RKO (cell line): ENCODE data around the gene PLGLB2.
"Not testable (repeated sequence)": the region's sequence is repeated elsewhere in the genome, so short reads cannot be mapped to it uniquely, and the experiment has no call there.

ENCODE experiments used
- DNase-seq: peaks from one replicate; pipeline ENCODE4 v3.0.0-alpha.2; 2016; ENCODE audit warnings: low spot score

The PLGLB2 gene

DNA sequence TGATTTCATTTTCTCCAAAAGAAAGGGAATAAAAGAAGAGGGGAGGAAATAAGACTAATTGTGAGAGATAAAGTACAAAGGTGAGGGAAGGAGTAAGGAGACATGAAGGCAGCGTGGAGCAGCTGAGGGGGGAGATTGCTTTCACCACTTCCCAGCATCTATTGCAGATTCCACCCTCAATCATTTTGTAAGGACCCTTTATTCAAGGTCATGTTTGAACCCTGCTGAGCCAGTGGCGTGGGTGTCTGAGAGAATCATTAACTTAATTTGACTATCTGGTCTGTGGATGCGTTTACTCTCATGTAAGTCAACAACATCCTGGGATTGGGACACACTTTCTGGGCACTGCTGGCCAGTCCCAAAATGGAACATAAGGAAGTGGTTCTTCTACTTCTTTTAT, at the start of gene PLGLB2:
PLGLB2 (plus strand) TSS at position 297 of the 400 bp plus-strand sequence; CDS start at position 364, 67 bp downstream.
- DNase-seq, result not testable (repeated sequence)

DNA sequence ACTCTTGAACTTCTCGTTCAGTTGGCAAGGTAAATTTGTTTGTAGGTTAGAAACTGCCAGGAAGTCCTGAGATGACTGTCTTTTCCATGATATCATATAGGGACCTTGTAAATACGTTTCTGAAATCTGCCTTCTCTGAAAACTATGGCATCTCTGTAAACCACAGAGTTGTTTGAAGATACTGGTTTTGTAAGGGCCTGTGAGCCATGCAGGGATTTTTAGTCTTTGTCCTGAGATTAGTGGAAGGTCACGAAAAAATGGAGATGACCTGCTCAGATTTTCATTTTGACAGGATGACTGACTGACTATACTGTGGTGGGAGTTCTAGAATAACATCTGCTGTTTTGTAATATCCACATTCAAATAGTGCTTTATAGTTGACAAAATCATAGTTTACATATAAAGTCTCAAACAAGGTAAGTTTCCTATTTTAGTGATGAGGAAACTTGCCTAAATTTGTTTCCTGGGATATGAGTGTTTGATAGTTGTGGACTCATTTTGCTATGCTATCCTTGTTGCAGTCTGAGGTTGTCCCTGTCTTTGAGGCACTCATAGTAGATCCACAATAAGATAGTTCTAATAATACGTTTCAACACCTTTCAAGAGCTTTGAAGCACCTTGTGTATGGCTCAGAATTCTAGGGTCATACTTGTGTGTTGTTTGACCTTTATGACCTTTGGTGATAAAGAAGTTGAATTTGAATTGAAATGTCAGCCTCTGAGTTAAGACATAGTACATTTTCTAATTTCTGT, 43.1 kb upstream of the PLGLB2 start:
- not testable (repeated sequence) for DNase-seq

DNA sequence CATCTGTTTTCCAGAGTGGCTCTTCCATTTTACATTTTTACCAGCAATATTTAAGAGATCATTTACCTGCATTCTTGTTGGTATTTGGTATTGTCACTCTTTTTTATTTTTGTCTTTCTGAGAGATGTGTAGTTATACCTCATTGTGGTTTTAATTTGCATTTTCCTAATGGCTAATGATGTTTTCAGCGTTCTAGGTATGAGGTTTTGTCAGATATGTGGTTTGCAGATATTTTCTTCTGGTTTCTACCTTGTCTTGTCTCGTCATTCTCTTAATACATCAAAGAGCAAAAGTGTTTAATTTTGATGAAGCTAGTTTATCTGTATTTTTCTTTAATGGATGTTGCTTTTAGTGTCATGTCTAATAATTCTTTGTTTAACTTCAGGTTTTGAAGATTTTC, 39.5 kb upstream of the PLGLB2 start:
- DNase-seq, result not testable (repeated sequence)

DNA sequence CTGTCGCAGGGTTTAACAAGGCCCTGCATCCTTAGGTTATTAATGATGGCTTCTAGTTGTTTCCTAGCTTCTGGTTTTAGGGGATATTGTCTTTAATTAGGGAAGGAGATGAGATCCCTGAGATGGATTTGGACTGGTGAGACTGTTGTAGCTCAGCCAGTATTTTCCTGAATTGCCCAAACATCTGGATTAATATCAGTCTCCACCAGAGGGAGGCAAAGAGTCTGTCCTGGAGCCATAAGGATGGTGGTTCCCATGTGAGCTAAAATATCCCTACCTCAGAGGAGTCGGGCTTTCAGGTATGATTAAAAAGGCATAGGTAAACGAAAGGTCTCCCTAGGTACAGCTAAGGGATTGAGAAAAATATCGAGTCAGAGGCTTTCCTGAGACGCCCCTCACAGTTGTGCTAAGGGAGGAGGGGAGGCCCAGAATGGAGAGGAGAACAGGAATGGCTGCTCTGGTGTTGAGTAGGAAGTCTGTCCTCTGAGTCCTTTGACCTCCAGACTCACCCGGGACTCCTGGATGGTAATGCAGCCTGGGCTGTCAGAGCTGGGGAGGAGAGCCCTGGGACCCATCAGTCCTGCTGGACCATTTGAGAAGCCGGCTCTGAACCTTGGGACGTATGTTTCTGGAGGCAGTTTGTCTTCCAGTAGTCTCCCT, 19.8 kb upstream of the PLGLB2 start:
- DNase-seq, result not testable (repeated sequence)

DNA sequence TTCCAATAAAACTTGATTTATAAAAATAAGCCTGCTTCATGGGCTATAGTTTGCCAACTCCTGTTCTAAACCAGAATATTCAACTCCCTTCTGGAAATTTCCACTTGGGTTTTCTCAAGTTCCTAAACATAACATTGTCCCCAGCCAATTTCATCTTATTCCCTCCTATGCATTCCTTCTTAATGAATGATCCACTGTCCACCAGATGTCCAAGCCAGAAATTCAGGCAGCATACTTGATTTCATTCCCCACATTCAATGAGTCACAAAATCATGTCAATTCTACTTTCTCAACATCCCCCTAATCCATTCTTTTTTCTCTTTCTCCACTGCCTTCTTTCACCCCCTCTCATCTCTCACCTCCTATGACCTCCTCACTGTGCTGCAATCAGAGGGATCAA, 7.0 kb upstream of the PLGLB2 start:
- not testable (repeated sequence) for DNase-seq

DNA sequence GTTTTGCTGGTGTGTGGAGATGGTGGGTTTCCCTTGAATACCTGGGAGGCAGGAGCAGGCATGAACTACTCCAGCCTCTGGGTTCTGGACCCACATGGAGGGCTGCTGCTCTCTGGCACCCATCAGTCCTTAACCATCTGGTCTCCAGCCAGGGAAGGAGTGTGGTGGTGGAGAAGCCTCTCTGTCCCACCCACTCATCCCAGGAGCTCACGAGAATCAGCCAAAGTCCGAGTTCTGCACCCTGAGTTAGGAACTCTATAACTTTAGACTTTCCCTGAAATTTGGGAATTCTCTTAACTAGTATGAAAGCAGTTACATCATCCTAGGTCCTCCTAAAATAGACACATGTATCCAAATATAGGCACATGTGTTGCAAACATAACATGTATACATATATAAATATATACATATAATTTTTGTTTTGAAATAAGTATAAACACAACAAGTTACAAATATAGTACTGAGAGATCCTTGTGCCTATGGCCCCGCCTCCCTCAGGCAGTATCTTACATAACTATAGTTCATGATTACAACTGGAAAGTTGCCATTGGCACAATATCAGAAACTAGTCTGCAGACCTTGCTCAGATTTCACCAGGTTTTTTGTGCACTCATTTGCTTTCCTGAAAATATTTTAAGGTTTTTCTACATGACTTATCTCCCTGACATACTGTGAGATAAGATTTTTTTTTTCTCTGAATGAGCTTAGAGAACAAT, 5.3 kb upstream of the PLGLB2 start:
- not testable (repeated sequence) for DNase-seq

DNA sequence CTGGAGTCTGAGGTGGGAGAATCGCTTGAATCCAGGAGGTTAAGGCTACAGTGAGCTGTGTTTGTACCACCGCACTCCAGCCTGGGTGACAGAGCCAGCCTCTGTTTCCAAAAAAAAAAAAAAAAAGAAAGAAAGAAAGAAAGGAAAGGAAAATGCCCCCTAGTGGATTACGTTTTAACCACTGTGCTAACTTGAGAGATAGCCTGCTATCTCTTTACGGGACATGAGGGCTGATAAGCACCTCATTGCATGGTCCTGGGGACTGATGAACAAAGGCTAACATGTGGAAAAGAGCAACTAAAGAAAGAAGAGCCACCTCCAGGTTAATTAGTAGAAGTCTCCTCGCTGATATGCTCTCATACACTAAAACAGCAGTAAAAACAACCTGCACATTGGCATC, 4.2 kb upstream of the PLGLB2 start:
- not testable (repeated sequence) for DNase-seq

DNA sequence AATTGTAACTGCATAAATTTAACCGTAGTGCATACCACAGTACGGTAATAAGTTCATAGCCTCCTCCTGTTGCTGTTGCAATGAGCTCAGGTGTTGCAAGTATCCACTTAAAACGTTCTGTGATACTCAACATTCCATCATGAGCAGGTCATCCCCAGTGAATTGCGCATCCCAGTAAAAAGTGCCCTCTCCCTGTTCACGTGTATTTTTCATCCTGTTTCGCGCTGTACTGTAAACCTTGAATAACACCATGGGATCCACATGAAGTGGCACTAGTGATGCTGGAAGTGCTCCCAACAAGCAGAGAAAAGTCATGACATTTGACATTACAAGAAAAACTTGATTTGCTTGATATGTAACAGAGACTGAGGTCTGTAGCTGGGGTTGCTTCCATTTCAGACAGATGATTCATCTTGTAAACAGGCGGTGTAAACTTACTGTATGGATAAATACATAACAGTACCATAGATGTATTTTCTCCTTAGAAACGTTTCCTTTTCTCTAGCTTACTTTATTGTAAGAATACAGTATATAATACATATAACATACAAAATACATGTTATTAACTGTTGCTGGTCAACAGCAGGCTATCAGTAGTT, 2.4 kb upstream of the PLGLB2 start:
- not testable (repeated sequence) for DNase-seq

DNA sequence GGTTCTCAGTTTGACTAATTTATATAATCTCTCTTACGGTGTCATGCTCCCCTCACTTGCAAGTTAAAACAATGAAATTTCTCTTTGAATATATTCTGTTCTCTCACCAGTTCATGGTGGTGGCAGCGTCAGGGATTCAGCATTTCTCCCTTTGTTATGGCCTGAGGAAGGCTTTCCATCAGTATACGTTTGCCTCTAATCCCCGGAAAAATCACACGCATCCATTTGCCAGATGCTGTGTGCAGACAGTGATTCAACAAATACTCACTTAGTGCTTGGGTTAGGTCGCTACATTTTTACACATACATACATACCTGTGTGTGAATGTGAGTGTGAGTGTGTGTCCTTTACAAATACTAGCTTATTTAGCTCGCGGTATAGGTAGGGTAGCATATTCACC, 637 bp downstream of the PLGLB2 start:
- not testable (repeated sequence) for DNase-seq

DNA sequence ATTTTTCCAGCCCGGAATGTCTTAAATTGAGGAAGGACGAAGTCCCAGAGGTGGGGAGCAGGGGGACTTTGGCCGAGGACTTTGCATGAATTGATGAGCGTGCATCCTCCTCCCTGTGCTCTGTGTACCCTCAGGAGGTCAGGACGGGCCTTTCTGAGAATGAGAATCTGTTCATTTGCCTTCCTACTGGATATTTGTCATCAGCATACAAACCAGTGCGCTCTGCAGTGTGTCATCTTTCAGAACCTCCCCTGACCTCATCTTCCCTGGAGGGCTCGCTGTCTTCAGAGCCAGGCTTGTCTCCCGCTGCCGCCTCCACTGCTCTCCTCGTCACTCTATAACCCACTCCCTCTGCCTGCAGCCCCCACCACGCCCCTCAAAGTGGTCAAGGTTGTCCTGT, 2.7 kb downstream of the PLGLB2 start:
- DNase-seq, result not testable (repeated sequence)

DNA sequence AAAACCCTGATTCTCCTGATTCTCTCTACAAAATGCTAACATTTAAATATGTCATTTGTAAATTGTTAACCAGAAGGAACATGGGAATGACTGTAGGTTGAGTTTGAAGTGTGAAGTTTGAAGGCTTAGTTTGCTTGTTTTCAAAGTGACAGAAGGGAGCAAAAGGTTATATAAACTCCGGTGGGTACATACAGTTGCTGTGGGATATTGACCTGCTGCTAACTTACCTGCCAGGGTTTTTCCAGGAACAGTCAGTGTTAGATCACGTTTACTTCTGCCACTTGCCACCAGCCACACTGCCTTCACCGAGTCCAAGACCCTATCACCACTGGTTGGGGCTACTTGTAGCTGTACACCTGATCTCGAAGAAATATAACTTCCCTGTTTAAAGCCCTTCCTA, 6.9 kb downstream of the PLGLB2 start:
- DNase-seq, result not testable (repeated sequence)
